RWPE2 (cell line): ENCODE measurements around the gene PRR23C.
"Not testable (repeated sequence)": the region's sequence is repeated elsewhere in the genome, so short reads cannot be mapped to it uniquely, and the experiment has no call there.

Experiments used
- ATAC-seq: fragments of 200-7000 bp; cut with Tn5 transposase; 3 replicates; pipeline ENCODE4 v1.9.1; 2021; ENCODE audit warnings: low read depth
- DNase-seq: peaks from one replicate; pipeline ENCODE4 v3.0.0-alpha.2; 2020; ENCODE audit warnings: low spot score
- H3K27ac ChIP-seq: fragments of 450-650 bp; 2 replicates; pipeline ENCODE4 v1.5.1; 2017; ENCODE audit warnings: mild to moderate bottlenecking; ENCODE audit not compliant: poor library complexity, severe bottlenecking
- H3K27me3 ChIP-seq: fragments of 250-450 bp; sonication (Bioruptor Pico); 2 replicates; pipeline ENCODE4 v1.5.1; 2021; ENCODE audit warnings: mild to moderate bottlenecking, moderate library complexity; ENCODE audit not compliant: insufficient read depth, poor library complexity, severe bottlenecking
- H3K36me3 ChIP-seq: fragments of 250-450 bp; sonication (Bioruptor Pico); 2 replicates; pipeline ENCODE4 v1.5.1; 2020; ENCODE audit warnings: low read depth, mild to moderate bottlenecking, moderate library complexity
- H3K4me1 ChIP-seq: fragments of 250-450 bp; sonication (Bioruptor Pico); 2 replicates; pipeline ENCODE4 v1.5.1; 2021; ENCODE audit warnings: mild to moderate bottlenecking, moderate library complexity; ENCODE audit not compliant: insufficient read depth, poor library complexity, severe bottlenecking
- H3K4me3 ChIP-seq: fragments of 250-450 bp; sonication (Bioruptor Pico); 2 replicates; pipeline ENCODE4 v1.5.1; 2021; ENCODE audit warnings: mild to moderate bottlenecking, moderate library complexity; ENCODE audit not compliant: severe bottlenecking
- H3K9me3 ChIP-seq: fragments of 250-450 bp; sonication (Bioruptor Pico); 2 replicates; pipeline ENCODE4 v1.5.1; 2021; ENCODE audit warnings: mild to moderate bottlenecking, moderate library complexity; ENCODE audit not compliant: severe bottlenecking
- CTCF ChIP-seq: fragments of 450-650 bp; IDR thresholded peaks from one replicate; pipeline ENCODE4 v1.5.1; 2017; ENCODE audit warnings: mild to moderate bottlenecking, moderate library complexity; ENCODE audit not compliant: poor library complexity, severe bottlenecking

PRR23C gene

DNA sequence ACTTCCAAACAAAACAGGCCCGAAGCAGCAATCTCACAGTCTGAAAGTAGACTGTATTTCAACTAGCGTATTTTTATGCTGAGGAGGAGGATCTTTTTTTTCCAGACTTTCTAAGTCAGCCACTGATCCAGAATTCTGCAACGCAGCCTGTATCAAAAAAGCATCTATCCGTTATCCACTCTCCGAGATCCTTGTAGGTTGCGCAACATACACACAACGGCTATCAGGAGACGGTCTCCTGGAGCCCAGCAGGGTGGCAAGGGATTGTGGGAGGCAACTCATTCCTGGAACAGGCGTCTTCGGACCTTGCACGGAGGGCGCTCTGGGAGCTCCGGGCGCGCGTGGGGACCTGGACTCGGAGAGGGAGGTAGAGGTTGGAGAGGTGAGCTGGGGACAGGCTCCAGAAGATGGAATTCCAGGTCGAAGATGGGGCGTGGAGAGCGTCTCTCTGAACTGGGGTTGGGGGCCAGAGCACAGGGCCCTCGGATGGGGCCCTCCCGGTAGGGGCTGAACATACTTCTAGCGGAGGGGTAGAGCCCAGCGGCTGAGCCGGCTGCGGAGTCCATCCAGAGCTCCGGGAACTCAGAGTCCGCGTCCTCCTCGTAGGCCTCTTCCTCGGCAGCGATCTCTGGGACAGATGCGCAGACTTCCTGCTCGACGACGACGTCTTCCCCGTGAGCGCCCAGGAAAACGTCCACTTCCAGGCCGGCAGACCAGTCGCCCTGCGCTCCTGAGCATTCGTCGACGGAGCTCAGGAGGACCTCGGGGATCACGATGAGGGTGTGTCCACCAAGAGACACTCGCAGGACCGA lies 932 bp downstream of the PRR23C start:
- DNase-seq (no peak), ATAC-seq (no peak)
- Histone ChIP-seq H3K27ac (no peak overlapping the region), H3K4me1 (no peaks in the 10 kb centered on the region), H3K9me3 (no peaks in the 10 kb centered on the region), H3K4me3 (no peak overlapping the region), H3K27me3 (peaks cover 2% of the 10 kb centered on the region), H3K36me3 (no peaks in the 10 kb centered on the region)
- TF ChIP-seq CTCF, result no peak

GRCh38 chr3:139037478-139037877 lies 7.2 kb downstream of the PRR23C start:
- no peak for ATAC-seq
- Histone ChIP-seq H3K27me3 (peaks cover 8% of the 10 kb centered on the region), H3K36me3 (no peaks in the 10 kb centered on the region), H3K4me3 (no peak overlapping the region), H3K4me1 (no peaks in the 10 kb centered on the region), H3K27ac (no peak overlapping the region), H3K9me3 (no peaks in the 10 kb centered on the region)
- no peak for DNase-seq
- TF ChIP-seq CTCF, result no peak

GRCh38 chr3:139032326-139033002 lies 12.2 kb downstream of the PRR23C start:
- Histone ChIP-seq H3K27ac (no peak overlapping the region), H3K4me3 (no peak overlapping the region), H3K36me3 (no peaks in the 10 kb centered on the region), H3K4me1 (no peaks in the 10 kb centered on the region), H3K9me3 (no peaks in the 10 kb centered on the region), H3K27me3 (peaks cover 6% of the 10 kb centered on the region)
- TF ChIP-seq CTCF, result no peak
- no peak for DNase-seq
- ATAC-seq, result no peak

DNA sequence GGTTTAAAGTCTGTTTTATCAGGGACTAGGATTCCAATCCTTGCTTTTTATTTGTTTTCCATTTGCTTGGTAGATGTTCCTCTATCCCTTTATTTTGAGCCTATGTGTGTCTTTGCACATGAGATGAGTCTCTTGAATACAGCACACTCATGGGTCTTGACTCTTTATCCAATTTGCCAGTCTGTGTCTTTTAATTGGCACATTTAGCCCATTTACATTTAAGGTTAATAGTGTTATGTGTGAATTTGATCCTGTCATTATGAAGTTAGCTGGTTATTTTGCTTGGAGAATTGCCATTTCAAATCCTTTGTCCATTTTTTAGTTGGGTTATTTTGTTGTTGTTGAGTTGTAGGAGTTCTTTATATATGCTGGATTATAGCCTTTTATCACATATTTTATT lies 14.1 kb downstream of the PRR23C start:
- H3K4me3 ChIP-seq, ATAC-seq, H3K4me1 ChIP-seq, DNase-seq, H3K27me3 ChIP-seq, H3K9me3 ChIP-seq, H3K36me3 ChIP-seq, H3K27ac ChIP-seq: not testable (repeated sequence)

DNA sequence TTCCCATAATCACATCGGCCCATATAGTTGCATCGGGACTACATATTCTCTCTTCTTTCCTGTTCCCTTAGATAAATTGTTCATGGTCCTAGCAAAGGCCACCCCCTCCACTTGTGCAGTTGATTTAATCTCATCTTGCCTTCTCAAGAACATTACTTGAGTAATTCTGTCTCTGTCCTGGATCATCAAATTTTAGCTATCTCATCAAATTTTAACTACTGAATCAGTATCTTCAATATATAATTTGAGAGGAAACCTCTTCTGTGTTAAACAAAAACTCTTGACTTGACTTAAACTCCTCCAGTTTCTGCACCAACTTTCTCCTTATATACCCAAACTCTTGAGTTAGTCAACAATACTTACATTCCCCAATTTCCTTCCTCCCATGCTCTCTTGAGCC lies 19.7 kb downstream of the PRR23C start:
- no peaks in the 10 kb centered on the region for H3K9me3 ChIP-seq
- no peaks in the 10 kb centered on the region for H3K4me1 ChIP-seq
- H3K4me3 ChIP-seq, result no peak overlapping the region
- no peaks in the 10 kb centered on the region for H3K36me3 ChIP-seq
- TF ChIP-seq CTCF, result no peak
- ATAC-seq (no peak), DNase-seq (no peak)
- H3K27me3 ChIP-seq, result no peaks in the 10 kb centered on the region
- H3K27ac ChIP-seq, result no peak overlapping the region
